Activated CD4-positive, alpha-beta memory T cell treated with anti-CD3 and anti-CD28 coated beads, Interleukin-2, amount 10 ng/mL, durations not matched to agents 7 days and 5 days (primary cell): ENCODE results near the gene OR6A2. TPM values are rescaled to one million over a fixed set of nuclear protein-coding genes. Genes with fewer than 3 reads are reported as not detected.

Experiments used
- CTCF ChIA-PET: fragments of 350-600 bp; sonication (Branson Sonifier 250); formaldehyde crosslinking; loops from one replicate; lab custom pipeline; 2021; ENCODE audit warnings: antibody characterized with exemption, inconsistent platforms; lab: Charles Lee
- POLR2A ChIA-PET: fragments of 350-600 bp; sonication (Branson Sonifier 250); formaldehyde crosslinking; loops from one replicate; lab custom pipeline; 2021; ENCODE audit warnings: antibody characterized with exemption; lab: Charles Lee
- DNase-seq: peaks from one replicate; pipeline ENCODE4 v3.0.0-alpha.2; 2020
- H3K27ac Mint-ChIP-seq: one replicate; pipeline ENCODE4 v1.8.0; 2021; ENCODE audit warnings: mild to moderate bottlenecking, mixed read lengths
- H3K27me3 Mint-ChIP-seq: one replicate; pipeline ENCODE4 v1.8.0; 2021; ENCODE audit warnings: mixed read lengths
- H3K36me3 Mint-ChIP-seq: one replicate; pipeline ENCODE4 v1.8.0; 2021; ENCODE audit warnings: low read depth, mixed read lengths
- H3K4me1 Mint-ChIP-seq: one replicate; pipeline ENCODE4 v1.8.0; 2021; ENCODE audit warnings: mixed read lengths
- H3K4me3 Mint-ChIP-seq: one replicate; pipeline ENCODE4 v1.8.0; 2021; ENCODE audit warnings: mild to moderate bottlenecking, mixed read lengths
- H3K9me3 Mint-ChIP-seq: one replicate; pipeline ENCODE4 v1.8.0; 2021; ENCODE audit warnings: mixed read lengths
- total RNA-seq, 2 experiments: library from RNA; stranded (reverse); gene quantifications; one replicate each; pipeline ENCODE4 v1.2.3, GENCODE V29; 2021

The OR6A2 gene
- total RNA-seq, 2 experiments from 2014 or later, result not detected

GRCh38 chr11:6747097-6747668 lies 52.3 kb downstream of the OR6A2 start:
- H3K9me3 Mint-ChIP-seq, result no peaks in the 10 kb centered on the region
- ChIA-PET POLR2A (interaction anchor here (0.7 to 3.0 kb wide), 7 partner anchors 11 to 357 kb away, joined by 3 to 33 read pairs (median 4); partner anchors contain the start of genes ARFIP2, SMPD1, TAF10 and TIMM10B), CTCF (interaction anchor here (1.0 to 13.0 kb wide), 12 partner anchors 9 to 384 kb away, joined by 3 to 244 read pairs (median 8); partner anchors contain the start of genes ARFIP2, MRPL17, TIMM10B and TPP1)
- DNase-seq, result no peak
- H3K36me3 Mint-ChIP-seq, result peaks cover 10% of the 10 kb centered on the region
- H3K4me3 Mint-ChIP-seq, result no peak overlapping the region
- H3K27ac Mint-ChIP-seq, result no peak overlapping the region
- H3K27me3 Mint-ChIP-seq, result no peaks in the 10 kb centered on the region
- H3K4me1 Mint-ChIP-seq, result peaks cover 19% of the 10 kb centered on the region

GRCh38 chr11:6746626-6747025 lies 52.9 kb downstream of the OR6A2 start:
- POLR2A ChIA-PET, result interaction anchor here (0.7 to 3.0 kb wide), 8 partner anchors 11 to 356 kb away, joined by 3 to 33 read pairs (median 5); partner anchors contain the start of genes ARFIP2, MRPL17, SMPD1 and TAF10
- Mint-ChIP-seq H3K4me3 (no peak overlapping the region), H3K27ac (no peak overlapping the region), H3K27me3 (no peaks in the 10 kb centered on the region), H3K36me3 (peaks cover 16% of the 10 kb centered on the region), H3K9me3 (no peaks in the 10 kb centered on the region), H3K4me1 (peaks cover 24% of the 10 kb centered on the region)
- CTCF ChIA-PET, result interaction anchor here (1.0 to 13.0 kb wide), 13 partner anchors 9 to 383 kb away, joined by 3 to 244 read pairs (median 8); partner anchors contain the start of genes ARFIP2, MRPL17, TIMM10B and TPP1
- DNase-seq, result no peak

- Mint-ChIP-seq H3K36me3 (peaks cover 17% of the 10 kb centered on the region), H3K27ac (no peak overlapping the region), H3K4me3 (no peak overlapping the region), H3K9me3 (no peaks in the 10 kb centered on the region), H3K27me3 (no peaks in the 10 kb centered on the region), H3K4me1 (peaks cover 26% of the 10 kb centered on the region)
- ChIA-PET CTCF (interaction anchor here (0.7 to 13.0 kb wide), 18 partner anchors 8 to 383 kb away, joined by 3 to 244 read pairs (median 6); partner anchors contain the start of genes ARFIP2, MRPL17, TIMM10B and TPP1), POLR2A (interaction anchor here (0.5 to 3.0 kb wide), 16 partner anchors 9 to 356 kb away, joined by 3 to 33 read pairs (median 4); partner anchors contain the start of genes APBB1, ARFIP2, MRPL17 and SMPD1)
- DNase-seq, result peak; percentile 55
These were observed 53.3 kb downstream of the OR6A2 start for GRCh38 chr11:6746086-6746618.

DNA sequence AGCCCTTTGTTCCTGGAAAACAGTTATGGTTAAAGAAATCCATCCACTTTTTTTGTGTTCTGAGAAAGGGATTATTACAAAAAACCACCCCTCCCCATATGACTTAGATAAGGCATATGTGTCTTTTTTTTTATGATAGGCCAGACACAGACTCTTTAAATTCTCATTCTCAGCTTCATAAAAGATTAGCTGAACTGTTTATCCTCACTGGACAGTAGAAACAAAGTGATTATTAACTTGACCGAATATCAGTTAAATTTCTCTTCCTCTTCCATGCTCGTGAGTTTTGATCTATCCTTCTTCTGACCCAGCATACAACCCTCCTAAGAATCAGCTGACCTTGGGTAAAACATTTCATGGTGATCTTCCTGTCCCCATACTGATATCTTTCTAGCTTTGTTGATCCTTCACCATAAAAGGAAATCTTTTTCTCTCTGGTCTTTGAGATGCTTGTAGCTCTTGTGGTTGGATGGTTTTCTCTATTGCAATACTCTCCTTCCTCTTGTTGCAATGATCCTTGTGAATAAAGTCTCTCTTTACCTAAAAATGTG lies 53.9 kb downstream of the OR6A2 start:
- Mint-ChIP-seq H3K36me3 (peaks cover 21% of the 10 kb centered on the region), H3K4me1 (peaks cover 30% of the 10 kb centered on the region), H3K27ac (no peak overlapping the region), H3K9me3 (no peaks in the 10 kb centered on the region), H3K4me3 (no peak overlapping the region), H3K27me3 (no peaks in the 10 kb centered on the region)
- ChIA-PET POLR2A (interaction anchor here (0.5 to 3.0 kb wide), 15 partner anchors 10 to 1056 kb away, joined by 3 to 33 read pairs (median 4); partner anchors contain the start of genes APBB1, ARFIP2, MRPL17 and TAF10), CTCF (interaction anchor here (0.6 to 13.0 kb wide), 19 partner anchors 8 to 366 kb away, joined by 3 to 244 read pairs (median 5); partner anchors contain the start of genes ARFIP2, MRPL17, TIMM10B and TPP1)
- no peak for DNase-seq

- DNase-seq, result no peak
- Mint-ChIP-seq H3K9me3 (no peaks in the 10 kb centered on the region), H3K4me3 (no peak overlapping the region), H3K27me3 (no peaks in the 10 kb centered on the region), H3K36me3 (peaks cover 21% of the 10 kb centered on the region), H3K27ac (no peak overlapping the region), H3K4me1 (peaks cover 32% of the 10 kb centered on the region)
- POLR2A ChIA-PET, result interaction anchor here (0.8 to 3.0 kb wide), 12 partner anchors 9 to 1055 kb away, joined by 3 to 33 read pairs (median 5); partner anchors contain the start of genes APBB1, ARFIP2, MRPL17 and TIMM10B
- CTCF ChIA-PET, result interaction anchor here (0.6 to 13.0 kb wide), 12 partner anchors 7 to 301 kb away, joined by 3 to 244 read pairs (median 6); partner anchors contain the start of genes ARFIP2, MRPL17, TIMM10B and TPP1
These were observed 54.5 kb downstream of the OR6A2 start for GRCh38 chr11:6745018-6745417.

DNA sequence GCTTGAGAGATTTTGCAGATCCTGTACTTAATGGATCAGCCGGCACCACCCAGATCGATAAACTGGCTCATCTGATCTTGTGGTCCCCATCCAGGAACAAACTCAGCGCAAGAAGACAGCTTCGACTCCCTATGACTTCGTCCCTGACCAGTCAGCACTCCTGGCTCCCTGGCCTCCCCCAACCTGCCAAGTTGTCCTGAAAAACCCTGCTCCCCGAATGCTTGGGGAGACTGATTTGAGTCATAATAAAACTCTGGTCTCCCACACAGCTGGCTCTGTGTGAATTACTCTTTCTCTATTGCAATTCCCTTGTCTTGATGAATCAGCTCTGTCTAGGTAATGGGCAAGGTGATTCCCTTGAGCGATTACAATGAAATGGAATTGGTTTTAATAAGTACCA lies 57.2 kb downstream of the OR6A2 start:
- peak overlapping the region; percentile 68 for H3K27ac Mint-ChIP-seq
- H3K9me3 Mint-ChIP-seq, result no peaks in the 10 kb centered on the region
- peaks cover 41% of the 10 kb centered on the region for H3K36me3 Mint-ChIP-seq
- POLR2A ChIA-PET, result interaction anchor here (1.3 to 1.9 kb wide), 3 partner anchors 9 to 123 kb away, joined by 3 to 5 read pairs (median 5); partner anchors contain the start of gene TPP1
- DNase-seq, result no peak
- peaks cover 49% of the 10 kb centered on the region for H3K4me1 Mint-ChIP-seq
- CTCF ChIA-PET, result interaction anchor here (1.2 to 13.0 kb wide), 3 partner anchors 15 to 59 kb away, joined by 3 to 244 read pairs (median 8); partner anchors contain the start of gene MRPL17
- H3K27me3 Mint-ChIP-seq, result no peaks in the 10 kb centered on the region
- no peak overlapping the region for H3K4me3 Mint-ChIP-seq

Other genes with a start within 250 kb of the OR6A2 start
- gene RRP8, start 196.1 kb downstream of the OR6A2 start, total RNA-seq, result 10 to 100 TPM; 21.8 to 24.4 TPM
- 100 to 1,000 TPM; 135 to 138 TPM for gene ILK, start 195.9 kb downstream of the OR6A2 start, total RNA-seq
- 100 to 1,000 TPM; 159 to 161 TPM for gene TAF10, start 187.5 kb downstream of the OR6A2 start, total RNA-seq
- gene TPP1, start 180.3 kb downstream of the OR6A2 start, total RNA-seq, result 100 to 1,000 TPM; 130 to 131 TPM
- gene DCHS1, start 143.9 kb downstream of the OR6A2 start, total RNA-seq, result under 1 TPM; 0.23 to 0.25 TPM
- 10 to 100 TPM; 54.1 to 56.3 TPM for gene MRPL17, start 116.3 kb downstream of the OR6A2 start, total RNA-seq
- not detected for gene OR2AG2, start 27.7 kb downstream of the OR6A2 start, total RNA-seq
- gene OR2AG1, start 16.7 kb downstream of the OR6A2 start, total RNA-seq, result not detected
- gene OR10A5, start 46.0 kb upstream of the OR6A2 start, total RNA-seq, result not detected
- not detected for gene OR10A2, start 63.4 kb upstream of the OR6A2 start, total RNA-seq
- gene OR10A4, start 76.9 kb upstream of the OR6A2 start, total RNA-seq, result not detected
- not detected for gene OR2D2, start 92.8 kb upstream of the OR6A2 start, total RNA-seq
- not detected for gene OR2D3, start 121.3 kb upstream of the OR6A2 start, total RNA-seq
- under 1 TPM; 0.53 to 0.68 TPM for gene ZNF215, start 126.7 kb upstream of the OR6A2 start, total RNA-seq
- gene ZNF214, start 220.7 kb upstream of the OR6A2 start, total RNA-seq, result not detected
- not detected for gene NLRP14, start 220.8 kb upstream of the OR6A2 start, total RNA-seq